VCaP (cell line): ENCODE measurements around the gene ITGB5.

Source experiments
- H3K27ac ChIP-seq: fragments of 450-650 bp; 2 replicates; pipeline ENCODE4 v1.5.1; 2017
- CTCF ChIP-seq: fragments of 450-650 bp; conservative IDR thresholded peaks from 2 replicates; pipeline ENCODE4 v1.5.1; 2017; ENCODE audit warnings: mild to moderate bottlenecking, moderate library complexity

The ITGB5 gene

GRCh38 chr3:124836448-124836847 lies 50.7 kb downstream of the ITGB5 start:
- peak overlapping the region; percentile 95 for H3K27ac ChIP-seq

GRCh38 chr3:124834723-124835718 lies 52.1 kb downstream of the ITGB5 start:
- peak overlapping the region; percentile 95 for H3K27ac ChIP-seq
- no peak for TF ChIP-seq CTCF

More at GRCh38 chr3:124836448-124836847, 50.7 kb downstream of the ITGB5 start:
- no peak for TF ChIP-seq CTCF

GRCh38 chr3:124833710-124834332 lies 53.3 kb downstream of the ITGB5 start:
- TF ChIP-seq CTCF: no peak
- H3K27ac ChIP-seq: peak overlapping the region; percentile 95; the same call in 1 of the 2 replicates

- no peak overlapping the region for H3K27ac ChIP-seq
- TF ChIP-seq CTCF: no peak
These were observed 54.1 kb downstream of the ITGB5 start for GRCh38 chr3:124832782-124833709.

- TF ChIP-seq CTCF: no peak
- no peak overlapping the region for H3K27ac ChIP-seq
These were observed 55.5 kb downstream of the ITGB5 start for GRCh38 chr3:124831628-124832199.

GRCh38 chr3:124829819-124830554 lies 57.2 kb downstream of the ITGB5 start:
- TF ChIP-seq CTCF: no peak
- H3K27ac ChIP-seq: no peak overlapping the region
